Stimulated activated CD8-positive, alpha-beta memory T cell treated with anti-CD3 and anti-CD28 coated beads, Interleukin-15, amount 100 ng/mL, for 4 hours (primary cell): ENCODE results near the gene ANKRD45.
"Not testable (repeated sequence)": the region's sequence is repeated elsewhere in the genome, so short reads cannot be mapped to it uniquely, and the experiment has no call there.

Experiments
- DNase-seq, 2 donors: peaks; one replicate each; pipeline ENCODE4 v3.0.0-alpha.2; 2020; ENCODE audit warnings: low read depth in 2 of 2

The ANKRD45 gene

DNA sequence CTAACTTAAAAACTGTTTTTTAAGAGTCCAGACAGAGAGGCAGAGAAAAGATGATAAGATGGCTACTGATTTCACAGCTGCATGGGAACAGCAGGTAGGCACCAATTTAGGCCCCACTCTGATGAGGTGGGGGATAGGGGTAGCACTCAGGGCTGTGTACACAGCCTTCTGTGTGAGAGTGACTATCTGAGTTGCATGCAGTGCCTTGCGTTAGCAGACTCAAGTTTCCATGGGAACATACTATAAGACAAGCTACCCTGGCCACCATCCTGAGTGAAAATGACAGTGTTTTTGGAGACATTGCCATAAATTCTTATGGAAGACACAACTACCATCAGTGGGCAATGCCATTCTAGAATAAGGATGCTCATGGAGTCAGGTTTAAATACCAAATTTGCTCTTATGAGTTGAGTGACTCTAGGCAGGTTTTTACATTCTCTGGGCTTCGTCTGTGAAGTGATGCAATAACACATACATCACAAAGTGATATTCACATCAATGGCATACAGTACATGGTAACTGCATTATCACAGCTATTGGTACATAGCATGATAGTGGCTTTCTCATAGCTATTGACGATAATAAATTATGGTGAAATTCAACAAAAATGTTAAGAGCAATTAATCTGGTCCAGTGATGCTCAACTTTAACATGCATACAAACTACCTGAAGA is 97.3 kb downstream of the ANKRD45 start:
- DNase-seq = no peak

- DNase-seq = no peak
These were observed 99.2 kb downstream of the ANKRD45 start for GRCh38 chr1:173570370-173571007.

DNA sequence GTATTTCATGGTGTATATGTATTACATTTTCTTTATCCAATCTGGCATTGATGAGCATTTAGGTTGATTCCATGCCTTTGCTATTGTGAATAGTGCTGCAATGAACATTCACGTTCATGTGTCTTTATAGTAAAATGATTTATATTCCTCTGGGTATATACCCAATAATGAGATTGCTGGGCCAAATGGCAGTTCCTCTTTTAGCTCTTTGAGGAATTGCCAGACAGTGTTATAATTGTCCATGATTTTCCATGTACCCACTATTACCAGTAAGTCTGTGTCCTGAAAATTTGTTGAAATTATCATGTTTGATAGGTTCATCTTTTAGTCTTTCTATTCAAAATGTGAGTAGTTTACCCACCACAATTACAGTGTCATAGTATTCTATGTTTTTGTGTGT is 101.2 kb downstream of the ANKRD45 start:
- no peak for DNase-seq

- not testable (repeated sequence) for DNase-seq
These were observed 105.8 kb downstream of the ANKRD45 start for GRCh38 chr1:173563846-173564245.

GRCh38 chr1:173562813-173563212 is 106.8 kb downstream of the ANKRD45 start:
- DNase-seq = no peak

GRCh38 chr1:173561263-173561662 is 108.4 kb downstream of the ANKRD45 start:
- no peak for DNase-seq

DNA sequence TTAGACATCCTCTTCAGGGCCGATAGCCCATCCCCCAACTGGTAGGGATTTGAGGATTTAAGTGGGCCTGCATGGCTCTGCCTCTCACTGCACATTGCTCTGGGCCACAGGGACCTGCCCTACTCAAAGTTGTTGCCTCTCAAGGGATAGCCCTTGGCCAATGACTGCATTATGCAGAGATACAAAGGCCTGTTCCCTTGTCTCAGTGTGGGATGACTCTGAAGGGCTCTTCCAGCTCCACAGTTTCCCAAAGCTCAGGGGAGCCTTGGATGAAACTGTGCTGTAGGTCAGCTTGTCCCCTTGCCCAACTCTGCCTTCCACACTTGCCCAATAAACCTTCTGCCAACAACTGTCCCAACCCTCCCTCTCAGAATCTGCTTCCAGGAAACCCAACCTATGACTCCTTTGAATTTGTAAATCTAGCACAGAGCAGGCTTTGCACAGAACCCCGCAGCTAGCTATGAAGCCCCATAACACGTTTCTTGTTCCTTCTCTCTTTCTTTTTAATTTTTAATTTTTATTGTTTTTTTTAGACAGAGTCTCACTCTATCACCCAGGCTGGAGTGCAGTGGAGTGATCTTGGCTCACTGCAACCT is 109.3 kb downstream of the ANKRD45 start:
- DNase-seq = no peak
